C4-2B (cell line): Measurements from ENCODE around the gene PLBD2.

ENCODE experiments used
- H3K27ac ChIP-seq: fragments of 450-650 bp; 2 replicates; pipeline ENCODE4 v1.5.1; 2017
- ZFX ChIP-seq: fragments of 450-650 bp; IDR thresholded peaks from 2 replicates; pipeline ENCODE4 v1.6.1; 2017
- TF ChIP-seq, protein P1 (sequence below): fragments of 450-650 bp; conservative IDR thresholded peaks from 2 replicates; pipeline ENCODE4 v1.5.1; 2017; ENCODE audit warnings: mild to moderate bottlenecking

PLBD2 gene

DNA sequence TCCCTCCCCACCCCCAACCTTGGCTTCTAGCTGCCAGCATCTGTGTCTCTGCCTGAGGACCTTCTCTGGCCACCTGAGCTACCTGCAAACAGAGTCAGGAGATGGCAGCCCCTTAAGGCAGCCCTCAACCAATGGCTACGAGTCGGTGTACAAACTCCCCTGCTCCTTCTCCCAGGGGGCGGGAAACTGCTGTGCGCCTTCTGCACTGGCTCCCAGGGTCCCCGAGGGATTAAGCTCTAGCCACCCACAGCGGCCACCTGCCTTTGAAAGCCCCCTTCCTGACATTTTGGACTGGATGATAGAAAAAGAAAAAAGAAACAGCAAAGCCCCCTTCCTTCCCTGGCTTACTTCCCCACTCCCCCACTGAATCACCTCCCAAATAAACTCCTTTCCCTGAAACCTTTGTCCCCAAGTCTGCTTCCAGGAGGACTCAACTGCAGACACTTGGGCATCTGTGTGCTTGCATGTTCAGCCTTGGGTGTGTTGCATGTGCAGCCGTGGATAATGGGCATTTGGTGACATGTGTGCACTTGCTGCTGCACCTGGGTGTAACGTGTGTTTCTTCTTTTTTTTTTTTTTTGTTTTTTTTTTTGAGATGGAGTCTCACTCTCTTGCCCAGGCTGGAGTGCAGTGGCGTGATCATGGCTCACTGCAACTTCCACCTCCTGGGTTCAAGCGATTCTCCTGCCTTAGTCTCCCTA lies 39.3 kb downstream of the PLBD2 start:
- H3K27ac ChIP-seq = no peak overlapping the region
- TF ChIP-seq ZFX = no peak

DNA sequence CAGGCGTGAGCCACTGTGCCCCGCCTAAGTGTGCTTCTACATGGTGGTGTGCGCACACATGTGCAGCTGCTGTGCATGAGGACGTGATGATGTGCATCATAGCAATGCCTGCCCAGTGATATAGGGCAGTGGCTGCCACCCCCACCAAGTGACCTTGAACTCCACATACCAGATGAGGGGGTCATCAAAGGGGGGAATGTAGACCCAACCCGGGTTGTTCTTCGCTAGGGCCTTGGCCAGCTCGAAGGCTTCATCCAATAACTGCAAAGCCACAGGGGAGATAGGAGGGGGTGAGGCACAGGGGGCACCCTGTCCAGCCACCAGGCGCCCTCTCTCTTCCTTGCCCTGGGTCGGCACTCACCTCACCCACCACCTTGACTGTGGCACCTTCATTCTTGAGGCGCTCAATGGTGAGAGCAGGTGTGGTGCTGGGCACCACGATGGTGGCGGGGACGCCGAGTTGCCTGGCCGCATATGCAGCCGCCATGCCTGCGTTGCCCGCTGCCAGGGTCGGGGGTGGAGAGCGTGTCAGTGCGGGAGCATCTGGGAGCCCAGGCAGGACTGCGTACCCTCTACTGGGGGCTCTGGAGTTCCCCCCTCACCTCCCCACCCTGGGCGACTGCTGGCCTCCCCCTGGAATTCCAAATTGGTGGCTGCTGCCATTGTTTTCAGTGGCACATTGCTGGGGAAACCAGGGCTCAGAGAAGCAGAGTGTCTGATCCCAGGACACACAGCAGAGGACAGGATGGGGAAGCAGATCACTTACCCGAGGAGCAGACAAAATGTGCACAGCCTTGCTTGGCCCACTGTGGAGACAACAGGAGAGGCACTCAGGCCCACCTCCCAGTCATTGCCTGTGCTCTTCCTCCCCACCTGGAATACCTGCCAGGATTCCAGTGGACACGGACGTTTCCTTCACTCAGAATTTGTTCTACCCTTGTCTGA lies 40.2 kb downstream of the PLBD2 start:
- no peak overlapping the region for H3K27ac ChIP-seq
- no peak for TF ChIP-seq ZFX
- TF ChIP-seq, protein P1, sequence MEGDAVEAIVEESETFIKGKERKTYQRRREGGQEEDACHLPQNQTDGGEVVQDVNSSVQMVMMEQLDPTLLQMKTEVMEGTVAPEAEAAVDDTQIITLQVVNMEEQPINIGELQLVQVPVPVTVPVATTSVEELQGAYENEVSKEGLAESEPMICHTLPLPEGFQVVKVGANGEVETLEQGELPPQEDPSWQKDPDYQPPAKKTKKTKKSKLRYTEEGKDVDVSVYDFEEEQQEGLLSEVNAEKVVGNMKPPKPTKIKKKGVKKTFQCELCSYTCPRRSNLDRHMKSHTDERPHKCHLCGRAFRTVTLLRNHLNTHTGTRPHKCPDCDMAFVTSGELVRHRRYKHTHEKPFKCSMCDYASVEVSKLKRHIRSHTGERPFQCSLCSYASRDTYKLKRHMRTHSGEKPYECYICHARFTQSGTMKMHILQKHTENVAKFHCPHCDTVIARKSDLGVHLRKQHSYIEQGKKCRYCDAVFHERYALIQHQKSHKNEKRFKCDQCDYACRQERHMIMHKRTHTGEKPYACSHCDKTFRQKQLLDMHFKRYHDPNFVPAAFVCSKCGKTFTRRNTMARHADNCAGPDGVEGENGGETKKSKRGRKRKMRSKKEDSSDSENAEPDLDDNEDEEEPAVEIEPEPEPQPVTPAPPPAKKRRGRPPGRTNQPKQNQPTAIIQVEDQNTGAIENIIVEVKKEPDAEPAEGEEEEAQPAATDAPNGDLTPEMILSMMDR = no peak

DNA sequence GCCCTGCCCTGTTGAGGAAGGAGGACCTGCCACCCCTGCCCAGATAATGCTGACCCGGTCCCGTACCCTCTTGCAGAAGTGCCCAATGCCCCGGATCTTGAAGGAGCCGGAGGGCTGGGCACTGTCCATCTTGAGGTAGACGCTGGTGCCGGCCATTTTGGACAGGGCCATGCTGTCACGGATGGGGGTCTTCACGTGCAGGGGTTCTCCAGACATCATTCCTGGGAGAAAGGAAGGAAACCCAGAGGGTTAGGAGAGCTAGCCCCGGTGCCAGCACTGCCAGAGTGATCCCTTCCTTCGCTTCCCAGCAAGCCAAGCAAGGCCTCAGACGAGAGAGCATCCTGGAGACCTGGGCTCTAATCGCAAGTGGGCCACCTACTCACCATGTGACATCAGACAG lies 41.1 kb downstream of the PLBD2 start:
- no peak for TF ChIP-seq ZFX
- TF ChIP-seq, protein P1 = no peak
- H3K27ac ChIP-seq = no peak overlapping the region

DNA sequence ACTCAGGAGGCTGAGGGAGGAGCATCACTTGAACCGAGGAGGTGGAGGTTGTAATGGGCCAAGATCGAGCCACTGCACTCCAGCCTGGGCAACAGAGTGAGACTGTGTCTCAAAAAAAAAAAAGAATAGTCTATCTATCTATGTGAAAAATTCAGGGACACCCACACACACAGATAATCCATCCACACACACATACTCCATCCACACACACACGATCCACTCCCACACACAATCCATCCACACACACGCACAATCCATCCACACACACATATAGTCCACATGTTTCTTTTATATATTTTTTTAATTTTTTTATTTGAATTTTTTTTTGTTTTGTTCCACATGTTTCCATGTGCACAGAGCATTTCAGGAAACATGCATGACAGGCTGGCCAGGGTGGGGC lies 42.0 kb downstream of the PLBD2 start:
- no peak overlapping the region for H3K27ac ChIP-seq
- TF ChIP-seq ZFX = no peak
- TF ChIP-seq, protein P1 = no peak

DNA sequence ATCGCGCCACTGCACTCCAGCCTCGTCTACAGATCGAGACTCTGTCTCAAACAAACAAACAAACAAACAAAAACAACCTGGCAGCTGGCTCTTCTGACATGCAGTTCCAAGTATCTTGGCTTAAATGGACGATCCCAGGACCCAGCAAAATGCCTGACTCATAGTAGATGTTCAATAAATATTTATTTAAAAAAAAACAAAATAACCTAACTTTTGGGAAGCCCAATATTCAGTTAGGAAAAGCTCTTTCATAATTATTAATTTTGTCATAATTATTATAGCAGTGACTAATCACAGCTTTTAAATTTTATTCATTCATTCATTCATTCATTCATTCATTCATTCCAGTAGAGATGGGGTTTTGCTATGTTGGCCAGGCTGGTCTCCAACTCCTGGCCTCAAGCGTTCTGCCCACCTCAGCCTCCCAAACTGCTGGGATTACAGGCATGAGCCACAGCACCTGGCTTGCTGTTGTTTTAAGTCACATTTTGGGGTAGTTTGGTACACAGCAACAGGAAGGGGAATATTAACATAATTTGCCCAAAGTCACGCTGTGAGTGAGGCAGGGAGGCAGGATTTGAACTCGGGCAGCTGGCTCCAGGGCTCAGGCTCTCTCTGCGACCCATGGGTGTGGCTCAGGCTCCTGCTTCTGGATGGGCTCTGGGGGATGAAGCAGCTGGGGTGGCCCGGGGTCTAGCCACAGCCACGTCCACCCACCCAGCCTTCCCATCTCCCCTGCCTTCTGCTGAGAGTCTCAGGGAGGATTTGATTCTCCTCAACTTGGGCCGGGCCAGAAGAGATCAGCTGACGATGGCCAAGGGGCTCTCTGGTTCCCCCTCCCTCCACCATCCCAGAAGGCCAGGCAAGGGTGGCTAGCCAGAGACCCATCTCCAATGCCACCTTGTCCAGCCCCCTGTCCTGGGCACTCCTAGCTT lies 42.9 kb downstream of the PLBD2 start:
- no peak overlapping the region for H3K27ac ChIP-seq
- TF ChIP-seq, protein P1 = no peak
- TF ChIP-seq ZFX = no peak

DNA sequence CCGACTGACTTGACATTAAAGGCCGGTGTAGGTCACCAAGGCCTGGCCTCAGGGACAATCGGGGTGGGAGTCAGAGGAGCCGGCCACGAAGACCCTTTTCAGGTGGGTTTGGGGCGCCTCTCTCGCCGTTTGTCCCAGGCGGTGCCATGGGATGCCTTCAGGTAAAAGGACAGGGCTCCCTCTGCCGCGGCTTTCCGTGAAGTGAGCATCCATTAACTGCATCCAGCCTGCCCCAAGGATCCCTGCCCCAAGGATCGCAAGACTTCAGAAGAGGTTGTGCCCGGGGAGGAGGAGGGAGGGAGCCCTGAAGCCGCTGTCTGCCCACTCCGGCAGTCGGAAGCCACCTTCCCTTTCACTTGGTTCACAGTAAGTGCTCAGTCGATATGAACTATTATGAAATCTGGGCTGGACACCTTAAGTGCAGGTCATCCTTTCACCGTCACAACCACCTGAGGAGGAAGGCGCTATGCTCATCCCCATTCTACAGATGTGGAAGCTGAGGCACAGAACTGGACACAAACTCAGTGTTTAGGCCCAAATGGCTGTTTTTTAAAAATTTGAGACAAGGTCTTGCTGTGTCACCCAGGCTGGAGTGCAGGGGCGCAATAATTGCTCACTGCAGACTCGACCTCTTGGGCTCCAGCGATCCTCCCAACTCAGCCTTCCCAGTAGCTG lies 44.3 kb downstream of the PLBD2 start:
- no peak for TF ChIP-seq ZFX
- TF ChIP-seq, protein P1 = no peak
- H3K27ac ChIP-seq = no peak overlapping the region
